ENCODE results near the gene TBK1.
"Not testable (repeated sequence)": the region's sequence is repeated elsewhere in the genome, so short reads cannot be mapped to it uniquely, and the experiment has no call there.

The TBK1 gene

DNA sequence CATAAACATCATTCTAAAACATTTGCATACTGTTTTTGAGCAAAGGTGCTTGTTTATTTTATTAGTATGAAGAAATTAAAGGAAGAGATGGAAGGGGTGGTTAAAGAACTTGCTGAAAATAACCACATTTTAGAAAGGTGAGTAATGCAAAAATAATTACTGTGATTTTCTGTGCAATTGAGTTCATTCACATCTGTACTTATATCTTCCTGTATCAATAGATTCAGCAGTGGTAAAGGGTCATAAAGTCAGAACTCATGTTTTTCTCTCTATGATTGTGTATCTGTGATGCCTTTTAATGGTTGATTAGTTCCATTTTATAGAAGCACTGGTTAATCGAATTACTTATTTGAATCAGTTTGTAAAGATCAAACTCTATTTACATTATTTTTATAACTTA is 46.0 kb downstream of the TBK1 start:
- no peak for DNase-seq

DNA sequence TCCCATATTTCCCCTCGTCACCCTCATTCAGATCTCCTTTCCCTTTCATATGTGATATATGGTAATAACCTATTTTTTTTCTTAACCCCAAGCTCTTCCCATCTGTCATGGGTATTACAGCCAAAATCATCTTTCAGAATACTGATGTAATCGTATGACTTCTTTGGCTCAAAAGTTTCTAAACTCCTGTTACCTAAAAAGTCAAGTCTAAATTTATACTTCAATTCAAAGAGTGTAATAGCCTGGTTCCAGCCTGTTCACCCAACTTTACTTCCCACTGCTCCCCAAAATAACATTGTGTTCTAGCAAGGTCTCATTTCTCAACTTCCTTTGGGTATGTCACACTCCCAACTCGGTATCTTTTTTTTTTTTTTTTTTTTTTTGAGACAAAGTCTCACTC is 48.5 kb downstream of the TBK1 start:
- DNase-seq, result no peak

DNA sequence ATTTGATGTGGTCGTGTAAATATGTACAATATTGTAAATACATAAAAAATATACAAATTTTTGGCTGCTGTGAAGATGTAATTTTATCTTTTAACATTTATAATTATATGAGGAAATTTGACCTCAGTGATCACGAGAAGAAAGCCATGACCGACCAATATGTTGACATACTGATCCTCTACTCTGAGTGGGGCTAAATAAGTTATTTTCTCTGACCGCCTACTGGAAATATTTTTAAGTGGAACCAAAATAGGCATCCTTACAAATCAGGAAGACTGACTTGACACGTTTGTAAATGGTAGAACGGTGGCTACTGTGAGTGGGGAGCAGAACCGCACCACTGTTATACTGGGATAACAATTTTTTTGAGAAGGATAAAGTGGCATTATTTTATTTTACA is 49.6 kb downstream of the TBK1 start:
- no peak for DNase-seq

DNA sequence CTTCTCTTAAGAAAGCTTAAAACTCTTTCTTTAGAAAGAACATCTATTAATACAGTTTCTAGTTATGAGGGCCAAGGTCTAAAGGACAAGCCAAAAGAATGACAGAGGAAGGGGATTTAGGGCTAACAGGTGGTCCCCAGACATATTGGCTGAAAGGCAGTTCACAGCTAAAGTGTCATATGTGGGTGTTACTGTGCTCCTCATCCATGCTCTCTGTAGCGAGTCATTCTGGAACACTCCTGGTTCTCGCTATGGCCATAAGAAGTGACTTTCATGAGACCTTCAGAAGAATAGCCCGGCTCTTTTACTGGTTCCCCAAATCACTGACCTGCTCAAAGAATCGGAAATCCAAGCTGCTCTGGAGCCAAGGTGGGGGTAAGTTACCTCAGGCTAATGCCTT is 55.0 kb downstream of the TBK1 start:
- DNase-seq, result no peak

DNA sequence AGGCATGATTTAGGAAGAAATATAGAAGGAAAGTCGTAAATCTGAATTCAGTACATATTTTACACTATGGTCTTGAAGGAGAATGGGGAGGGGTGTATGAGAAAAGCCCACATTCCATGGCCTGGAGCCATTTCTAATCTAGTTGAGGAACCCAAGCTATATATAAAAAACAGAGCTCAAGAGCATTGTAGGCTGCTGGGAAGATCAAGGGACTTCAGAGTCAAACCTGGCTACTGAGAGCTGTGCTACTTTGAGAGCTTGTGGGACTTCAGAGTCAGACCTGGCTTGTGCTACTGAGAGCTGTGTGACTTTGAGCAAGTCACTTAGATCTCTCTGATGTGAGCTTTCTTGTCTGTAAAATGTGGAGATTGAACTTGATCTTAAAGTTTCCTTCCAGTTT is 58.7 kb downstream of the TBK1 start:
- no peak for DNase-seq

DNA sequence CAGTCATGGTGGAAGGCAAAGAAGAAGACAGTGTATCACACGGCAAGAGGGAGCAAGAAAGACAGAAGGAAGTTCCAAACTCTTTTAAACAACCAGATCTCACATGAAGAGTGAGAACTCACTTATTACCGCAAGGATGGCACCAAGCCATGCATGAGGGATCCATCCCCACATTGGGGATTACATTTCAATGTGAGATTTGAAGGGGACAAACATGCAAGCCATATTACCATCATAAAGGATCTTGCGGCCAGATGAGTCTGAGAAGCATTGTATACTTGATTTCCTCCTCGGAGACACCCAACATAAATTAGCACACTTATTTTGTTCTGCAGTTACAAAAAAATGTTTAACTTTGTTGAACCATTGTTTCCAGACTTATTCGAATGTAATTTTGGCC is 66.5 kb downstream of the TBK1 start:
- no peak for DNase-seq

DNA sequence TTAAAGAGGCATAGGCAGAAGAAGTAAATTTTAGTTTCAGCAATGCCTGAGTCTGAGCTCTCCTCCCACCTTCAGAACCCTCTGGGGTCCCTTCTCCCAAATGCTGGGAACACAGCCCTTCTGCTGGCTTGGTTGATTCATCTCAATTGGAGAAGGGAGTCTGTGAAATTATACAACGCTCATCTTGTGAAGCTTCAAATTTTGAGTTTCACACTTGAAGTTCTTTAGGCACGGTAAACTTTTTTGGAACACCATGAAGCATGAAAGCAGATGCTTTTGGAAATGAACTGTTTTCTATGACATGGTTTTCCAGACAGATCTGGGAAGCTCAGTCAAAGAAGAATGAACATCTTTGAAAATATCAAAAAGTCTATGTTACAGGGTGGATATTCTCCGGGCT is 69.9 kb downstream of the TBK1 start:
- no peak for DNase-seq

DNA sequence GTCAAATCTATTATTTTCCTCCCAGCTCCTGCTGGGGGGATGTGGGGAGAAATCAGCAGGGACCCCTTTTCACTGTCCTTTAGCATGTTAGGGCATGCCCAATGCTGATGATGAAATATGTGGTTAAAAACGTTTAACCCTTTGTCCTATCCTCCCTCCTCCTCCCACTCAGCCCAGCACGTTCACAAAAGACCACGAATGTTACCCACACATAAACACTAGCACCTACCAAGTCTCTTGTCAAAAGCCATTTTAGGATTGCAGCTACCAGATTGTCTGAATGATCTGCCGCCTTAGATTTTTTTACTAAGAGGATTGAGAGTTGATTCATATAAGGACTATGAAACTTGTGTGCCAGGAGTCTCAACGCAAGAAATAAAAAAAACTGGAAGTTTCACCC is 70.4 kb downstream of the TBK1 start:
- DNase-seq, result no peak

DNA sequence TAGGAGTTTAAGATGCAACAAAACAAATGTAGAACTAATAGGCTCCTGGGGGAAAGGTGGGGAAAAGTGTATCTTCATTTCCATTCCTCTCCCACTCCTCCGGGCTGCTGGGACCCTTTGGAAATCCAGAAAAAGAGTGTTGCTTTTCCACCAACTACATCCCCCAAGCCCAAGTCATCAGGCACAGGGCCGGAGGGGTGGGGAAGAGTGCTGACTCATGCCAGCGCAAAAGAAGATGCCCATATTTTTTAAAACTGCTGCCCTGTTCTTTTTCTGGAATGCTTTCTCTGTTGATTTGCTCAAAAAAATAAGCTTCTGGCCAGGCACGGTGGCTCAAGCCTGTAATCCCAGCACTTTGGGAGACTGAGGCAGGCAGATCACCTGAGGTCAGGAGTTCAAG is 70.9 kb downstream of the TBK1 start:
- no peak for DNase-seq

DNA sequence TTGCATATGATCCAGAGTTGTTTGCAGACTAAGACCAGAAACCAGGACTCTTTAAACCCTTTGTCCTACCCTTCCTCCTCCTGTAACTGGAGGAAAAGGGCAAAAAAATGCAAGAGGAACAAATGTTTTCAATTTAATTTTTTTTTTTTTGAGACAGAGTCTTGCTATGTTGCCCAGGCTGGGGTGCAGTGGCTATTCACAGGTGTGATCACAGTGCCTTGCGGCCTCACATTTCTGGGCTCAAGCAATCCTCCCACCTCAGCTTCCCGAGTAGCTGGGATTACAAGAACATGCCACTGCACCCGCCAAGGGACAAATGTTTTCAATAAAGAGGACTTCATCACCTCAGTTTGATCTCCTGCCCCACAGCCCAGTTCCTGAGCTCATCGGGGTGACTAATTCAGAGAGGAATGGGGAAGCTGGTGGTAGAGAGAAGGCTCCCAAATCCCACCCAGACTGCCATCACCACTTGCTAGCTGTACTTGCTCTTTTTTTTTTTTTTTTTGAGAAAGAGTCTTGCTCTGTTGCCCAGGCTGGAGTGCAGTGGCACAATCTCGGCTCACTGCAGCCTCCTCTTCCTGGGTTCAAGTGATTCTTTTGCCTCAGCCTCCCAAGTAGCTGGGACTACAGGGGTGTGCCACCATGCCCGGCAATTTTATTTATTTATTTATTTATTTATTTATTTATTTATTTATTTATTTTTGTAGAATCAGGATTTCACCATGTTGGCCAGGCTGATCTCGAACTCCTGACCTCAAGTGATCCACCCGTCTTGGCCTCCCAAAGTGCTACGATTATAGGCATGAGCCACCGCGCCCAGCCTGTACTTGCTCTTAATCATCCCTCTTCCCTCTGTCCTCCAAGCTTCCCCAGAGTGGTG is 71.9 kb downstream of the TBK1 start:
- not testable (repeated sequence) for DNase-seq

DNA sequence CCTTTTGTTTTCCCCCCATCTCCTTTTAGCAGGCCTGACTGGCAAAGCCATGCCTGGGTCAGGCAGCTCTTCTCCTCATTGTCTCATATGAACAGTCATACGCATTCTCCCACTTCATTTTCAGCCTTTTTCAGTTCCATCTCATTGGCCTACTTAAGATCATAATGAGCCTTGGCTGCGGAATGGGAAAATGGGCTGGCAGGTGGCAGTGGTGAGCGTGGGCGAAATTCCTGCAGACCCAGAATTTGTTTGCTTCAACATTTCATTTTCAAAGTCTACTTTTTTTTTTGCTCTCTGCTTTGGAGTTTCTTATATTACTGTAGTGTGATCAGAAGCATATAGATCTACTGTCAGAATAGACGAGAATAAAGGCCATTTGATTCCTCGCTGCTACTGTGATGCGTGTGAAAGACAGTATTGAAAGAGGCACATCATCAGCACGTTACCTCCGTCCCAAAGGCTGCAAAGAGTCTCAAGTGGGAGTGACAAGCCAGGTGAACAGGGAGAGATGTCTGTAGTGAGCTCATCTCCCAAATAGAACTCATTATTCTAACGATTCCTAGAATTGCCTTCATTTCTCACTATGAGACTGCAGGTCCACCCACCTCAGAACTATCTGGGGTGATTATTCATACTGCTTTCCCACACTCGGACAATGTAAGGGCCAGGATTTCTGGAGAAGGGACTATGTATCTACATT is 73.7 kb downstream of the TBK1 start:
- no peak for DNase-seq

DNA sequence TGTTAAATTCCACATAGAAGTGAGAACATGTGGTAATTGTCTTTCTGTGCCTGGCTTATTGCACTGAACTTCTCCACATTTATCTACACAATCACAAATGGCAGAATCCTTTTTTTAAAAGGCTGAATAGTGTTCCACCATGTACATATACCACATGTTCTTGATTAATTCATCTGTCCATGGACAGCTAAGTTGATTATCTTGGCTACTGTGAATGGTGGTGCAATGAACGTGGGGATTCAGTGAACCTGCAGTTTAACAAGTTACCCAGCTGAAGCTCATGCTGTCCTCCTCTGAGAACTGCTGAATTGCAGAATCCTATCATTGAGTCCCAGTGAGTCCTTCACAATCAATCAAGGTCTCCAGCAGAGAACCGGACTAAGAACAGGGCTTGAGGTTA is 74.9 kb downstream of the TBK1 start:
- DNase-seq, result no peak

DNA sequence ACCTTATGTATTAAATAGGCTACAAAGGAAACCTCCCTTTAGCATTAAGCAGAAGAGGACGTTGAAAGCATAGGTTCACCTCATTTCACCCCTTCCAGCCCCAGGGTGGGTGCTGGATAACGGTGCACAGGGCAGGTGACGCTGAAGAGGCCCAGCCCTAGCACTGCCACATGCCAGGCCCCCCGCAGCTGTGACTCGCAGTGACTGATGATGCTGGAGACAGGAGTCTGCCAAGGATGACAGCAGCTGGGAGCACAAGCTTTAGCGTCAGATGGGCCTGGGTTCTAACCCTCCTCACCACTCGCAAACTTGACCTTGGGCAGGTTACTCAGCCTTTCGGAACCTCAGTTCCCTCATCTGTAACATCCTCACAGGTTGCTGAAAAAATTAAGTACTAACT is 76.7 kb downstream of the TBK1 start:
- DNase-seq, result no peak

DNA sequence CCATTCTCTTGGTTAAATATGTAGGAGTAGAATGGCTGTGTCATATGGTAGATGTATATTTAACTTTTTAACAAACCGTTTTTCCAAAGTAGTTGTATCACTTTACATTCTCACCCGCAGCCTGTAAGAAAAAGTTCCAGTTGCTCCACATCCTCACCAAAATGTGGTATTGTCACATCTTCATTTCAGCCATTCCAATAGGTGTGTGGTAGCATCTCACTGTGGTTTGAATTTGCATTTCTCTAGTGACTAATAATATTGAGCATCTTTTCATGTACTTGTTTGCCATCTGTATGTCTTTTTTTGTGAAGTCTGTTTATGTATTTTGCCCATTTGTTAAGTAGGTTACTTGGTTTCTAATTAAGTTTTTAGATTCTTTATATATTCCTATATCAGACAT is 78.6 kb downstream of the TBK1 start:
- no peak for DNase-seq

DNA sequence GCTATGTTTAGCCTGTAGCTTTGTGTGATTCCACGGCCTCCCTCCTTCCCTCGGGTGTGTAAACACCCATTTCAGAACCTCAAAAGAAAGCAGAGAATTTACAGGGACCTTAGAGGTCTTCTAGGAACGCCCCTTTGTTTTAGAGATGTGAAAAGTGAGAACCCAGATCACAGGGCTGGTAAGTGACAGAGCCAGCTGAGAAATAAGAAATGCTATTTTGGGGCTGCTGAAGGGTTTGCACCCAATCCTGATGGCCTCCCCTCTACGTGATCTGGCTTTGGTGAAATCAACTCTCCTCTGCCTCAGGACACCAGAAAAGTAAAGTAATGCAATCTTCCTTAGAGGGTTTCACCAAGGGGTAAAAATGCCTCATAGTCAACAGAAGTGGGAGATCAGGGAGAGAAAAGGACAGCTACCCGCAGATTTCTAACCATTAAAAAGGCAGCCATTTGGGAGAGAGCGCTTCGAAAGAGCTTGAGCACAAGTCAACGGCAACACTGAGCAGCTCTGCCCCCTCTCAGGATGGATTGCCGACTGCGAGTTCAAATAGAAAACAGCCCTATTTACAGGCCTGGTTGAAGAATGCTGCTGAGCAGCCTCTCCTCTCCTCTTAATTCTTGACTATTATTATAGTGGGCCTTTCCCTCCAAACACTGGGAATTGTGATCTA is 79.9 kb downstream of the TBK1 start:
- no peak for DNase-seq

DNA sequence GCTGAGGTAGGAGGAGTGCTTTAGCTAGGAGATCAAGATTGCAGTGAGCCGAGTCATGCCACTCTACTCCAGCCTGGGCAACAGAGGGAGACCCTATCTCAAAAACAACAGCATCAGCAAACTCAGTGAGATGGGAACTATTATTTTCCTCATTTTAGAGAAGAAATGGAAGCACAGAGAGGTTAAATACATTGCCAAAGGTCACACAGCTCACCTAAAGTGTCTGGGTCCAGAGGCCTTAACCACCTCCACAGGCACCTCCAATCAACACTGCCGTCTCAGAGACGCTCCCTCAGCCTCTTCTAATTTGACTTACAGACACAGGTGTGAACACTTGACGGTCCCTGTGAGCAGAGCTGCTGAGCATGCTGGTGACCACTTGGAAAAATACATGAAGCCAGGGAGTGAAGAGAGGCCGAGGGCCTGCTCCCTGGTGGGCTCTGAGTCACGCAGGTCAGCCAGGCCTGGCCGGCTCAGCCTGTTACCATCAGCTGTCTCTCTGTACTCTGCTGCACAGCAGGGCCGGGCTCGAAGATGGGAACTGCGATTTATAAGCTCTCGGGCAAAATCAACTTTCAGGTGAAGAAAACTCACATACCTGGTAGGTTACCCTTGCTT is 80.9 kb downstream of the TBK1 start:
- no peak for DNase-seq

DNA sequence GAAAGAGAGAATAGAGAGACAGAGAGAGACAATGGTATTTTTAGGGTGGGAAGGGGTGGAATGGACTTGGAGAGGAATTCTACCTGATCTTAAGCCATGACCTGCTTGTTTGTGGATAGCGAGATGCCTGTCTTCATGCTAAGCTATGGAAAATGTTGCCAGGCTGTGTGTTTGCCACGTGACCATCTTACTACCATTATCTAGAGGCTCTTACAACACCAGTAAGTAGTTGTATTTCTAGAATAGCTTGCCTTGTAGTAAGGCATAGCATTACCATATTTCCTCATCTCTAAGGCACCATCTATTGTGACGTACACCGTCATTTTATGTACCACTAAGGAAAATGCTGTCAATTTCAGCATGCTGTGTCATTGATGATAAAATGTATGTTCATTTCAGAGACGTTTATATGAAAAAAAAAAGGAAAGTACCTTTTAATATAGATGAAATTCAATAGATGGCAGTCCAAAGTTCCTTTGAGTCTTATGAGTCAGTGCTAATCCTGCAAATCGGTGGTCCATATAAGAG is 82.8 kb downstream of the TBK1 start:
- DNase-seq, result no peak

DNA sequence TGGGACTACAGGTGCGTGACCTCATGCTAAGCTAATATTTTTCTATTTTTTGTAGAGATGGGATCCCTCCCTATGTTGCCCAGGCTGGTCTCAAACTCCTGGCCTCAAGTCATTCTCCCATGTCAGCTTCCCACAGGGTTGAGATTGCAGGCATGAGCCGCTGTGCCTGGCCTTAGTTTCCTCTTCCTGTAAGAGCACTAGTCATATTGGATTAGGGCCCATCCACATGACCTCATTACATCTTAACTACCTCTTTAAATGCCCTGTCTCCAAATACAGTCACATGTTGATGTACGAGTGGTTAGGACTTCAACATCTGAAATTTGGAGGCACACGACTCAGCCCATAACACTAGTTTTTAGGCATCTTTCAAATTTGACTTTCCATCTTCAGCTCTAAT is 86.2 kb downstream of the TBK1 start:
- DNase-seq, result no peak

DNA sequence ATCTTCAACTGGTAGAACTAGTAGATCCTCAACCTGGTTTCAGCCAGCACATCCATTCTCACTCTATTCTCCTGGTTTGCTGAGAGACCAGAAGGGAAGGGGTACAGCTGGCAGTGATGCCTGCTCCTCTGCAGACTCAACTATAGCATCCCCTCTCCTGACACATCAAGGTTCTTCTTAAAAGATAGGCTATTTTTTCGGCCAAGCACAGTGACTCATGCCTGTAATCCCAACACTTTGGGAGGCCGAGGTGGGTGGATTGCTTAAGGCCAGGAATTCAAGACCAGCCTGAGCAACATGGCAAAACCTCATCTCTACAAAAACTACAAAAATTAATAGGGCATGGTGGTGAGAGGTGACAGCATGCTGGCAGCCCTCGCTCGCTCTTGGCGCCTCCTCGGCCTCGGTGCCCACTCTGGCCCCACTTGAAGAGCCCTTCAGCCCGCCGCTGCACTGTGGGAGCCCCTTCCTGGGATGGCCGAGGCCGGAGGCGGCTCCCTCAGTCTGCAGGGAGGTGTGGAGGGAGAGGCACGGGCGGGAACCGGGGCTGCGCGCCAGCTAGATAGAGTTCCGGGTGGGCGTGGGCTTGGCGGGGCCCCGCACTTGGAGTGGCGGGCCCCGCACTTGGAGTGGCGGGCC is 90.6 kb downstream of the TBK1 start:
- DNase-seq, result not testable (repeated sequence)

DNA sequence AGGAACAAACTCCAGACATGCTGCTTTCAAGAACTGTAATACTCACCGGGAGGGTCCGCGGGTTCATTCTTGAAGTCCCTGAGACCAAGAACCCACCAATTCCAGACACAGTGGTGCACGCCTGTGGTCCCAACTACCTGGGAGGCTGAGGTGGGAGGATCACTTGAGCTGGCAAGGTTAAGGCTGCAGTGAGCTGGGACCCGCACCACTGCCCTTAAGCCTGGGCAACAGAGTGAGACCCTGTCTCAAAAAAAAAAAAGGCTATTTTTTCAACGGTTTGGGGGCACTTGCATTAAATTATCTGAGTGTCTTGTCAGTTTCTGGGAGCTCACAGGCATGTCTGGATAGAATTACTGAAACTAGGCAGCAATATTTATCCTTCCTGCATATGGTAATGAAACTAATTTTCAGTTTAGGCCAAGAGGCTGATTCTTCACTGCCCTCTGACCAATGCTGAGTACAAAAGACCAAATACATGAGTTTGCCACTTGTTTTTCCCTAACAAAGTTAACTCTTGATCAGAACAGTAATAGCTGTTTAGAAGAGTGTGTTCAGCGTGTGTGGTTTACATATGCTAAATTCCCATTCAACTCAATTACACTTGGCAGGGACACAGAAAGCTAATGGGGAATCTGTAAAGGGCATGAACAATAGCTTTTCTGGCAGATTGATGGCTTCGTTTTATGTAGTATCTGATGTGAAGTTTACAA is 92.6 kb downstream of the TBK1 start:
- no peak for DNase-seq

DNA sequence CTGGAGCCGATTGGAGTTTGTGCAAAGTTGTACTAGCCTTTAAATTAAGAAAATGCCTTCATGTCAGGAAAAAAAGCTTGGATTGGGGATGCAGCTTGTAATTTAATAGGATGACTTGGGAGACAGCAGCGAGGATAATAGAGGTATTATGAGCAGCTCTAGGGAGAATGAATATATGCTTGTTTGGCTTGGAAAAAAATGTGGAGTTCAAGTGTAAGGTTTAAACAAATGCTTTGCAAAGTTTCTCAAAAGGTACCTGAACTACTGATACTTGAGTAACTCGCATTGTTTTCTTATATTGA is 93.1 kb downstream of the TBK1 start:
- DNase-seq, result no peak

DNA sequence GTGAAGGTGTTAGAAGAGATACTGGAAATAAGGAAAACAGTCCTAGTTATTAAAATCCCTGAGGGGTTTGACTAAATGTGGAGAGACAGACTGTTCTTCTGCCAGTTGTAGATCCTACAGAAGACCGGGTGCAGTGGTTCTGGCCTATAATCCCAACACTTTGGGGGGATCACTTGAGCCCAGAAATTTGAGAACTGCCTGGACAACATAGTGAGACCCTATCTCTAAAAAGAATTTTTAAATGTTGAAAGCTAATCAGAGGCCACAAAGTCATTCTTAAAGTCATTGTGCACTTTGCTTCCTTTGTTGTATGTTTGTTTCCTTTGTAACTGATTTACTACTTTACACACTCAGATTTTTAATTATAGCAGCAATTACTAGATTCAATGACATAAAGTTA is 97.2 kb downstream of the TBK1 start:
- DNase-seq, result no peak

All from activated T-cell treated with anti-CD3 and anti-CD28 coated beads, Interleukin-2, amount 50 U/mL, for 48 hours (primary cell).